Natural killer cell treated with Interleukin-12 subunit alpha and Interleukin-12 subunit beta and Interleukin-15 and Interleukin-18, amount 100 ng/mL, for 72 hours (primary cell): ENCODE data around the gene CEP128. TPM values are rescaled to one million over a fixed set of nuclear protein-coding genes. Genes with fewer than 3 reads are reported as not detected.

Experiments
- ATAC-seq, 2 donors: fragments of 150-1000 bp; cut with Tn5 transposase in 1 of 2; sonication (Bioruptor Pico), chemical (Tn5 transposase) in 1 of 2; 2 replicates each; pipeline ENCODE4 v1.10.0; 2021
- DNase-seq: peaks from one replicate; pipeline ENCODE4 v3.0.0; 2022; ENCODE audit warnings: low spot score
- H3K27ac Mint-ChIP-seq, 2 donors: 1 replicate in 1 of 2; 2 replicates in 1 of 2; pipeline ENCODE4 v1.8.0; 2022; ENCODE audit warnings: mixed read lengths in 2 of 2, mild to moderate bottlenecking in 1 of 2, moderate library complexity in 1 of 2
- H3K27me3 Mint-ChIP-seq, 2 donors: 1 replicate in 1 of 2; 2 replicates in 1 of 2; pipeline ENCODE4 v1.8.0; 2022; ENCODE audit warnings: mixed read lengths in 2 of 2
- H3K36me3 Mint-ChIP-seq: one replicate; pipeline ENCODE4 v1.8.0; 2022; ENCODE audit warnings: mixed read lengths
- H3K4me1 Mint-ChIP-seq, 2 donors: 1 replicate in 1 of 2; 2 replicates in 1 of 2; pipeline ENCODE4 v1.8.0; 2022; ENCODE audit warnings: low read depth in 2 of 2, mixed read lengths in 2 of 2, mild to moderate bottlenecking in 1 of 2
- H3K4me3 Mint-ChIP-seq: one replicate; pipeline ENCODE4 v1.8.0; 2022; ENCODE audit warnings: mixed read lengths
- H3K9me3 Mint-ChIP-seq: 2 replicates; pipeline ENCODE4 v1.8.0; 2022; ENCODE audit warnings: mixed read lengths
- total RNA-seq, 2 donors: library from RNA; stranded (reverse); gene quantifications; one replicate each; pipeline ENCODE4 v1.2.3, GENCODE V29; 2022

Gene CEP128
- total RNA-seq, 2 donors from 2014 or later, result 18.1 to 42.2 TPM

DNA sequence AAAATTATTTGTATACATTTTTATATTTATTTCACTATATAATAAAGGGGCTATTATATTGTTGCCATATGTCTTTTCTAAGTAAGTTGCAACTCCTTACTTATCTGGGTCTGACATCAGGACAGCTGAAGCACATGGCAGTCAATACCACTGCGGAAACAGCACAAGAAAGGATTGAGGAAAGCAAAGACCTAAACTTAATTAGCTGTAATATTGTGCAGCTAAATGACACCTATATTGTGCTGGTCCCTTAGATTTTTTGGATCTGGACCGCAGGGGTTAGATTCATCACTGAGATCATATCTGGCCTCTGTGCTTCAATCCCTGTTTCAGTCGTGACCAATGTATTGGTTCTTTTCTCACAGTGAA lies 370.6 kb downstream of the CEP128 start:
- no peak for ATAC-seq
- Mint-ChIP-seq H3K4me1 (peaks cover 0 to 9% of the 10 kb centered on the region in 2 donors), H3K4me3 (no peak overlapping the region), H3K27me3 (no peaks in the 10 kb centered on the region), H3K27ac (no peak overlapping the region), H3K36me3 (no peaks in the 10 kb centered on the region), H3K9me3 (peaks cover 3% of the 10 kb centered on the region)
- no peak for DNase-seq

DNA sequence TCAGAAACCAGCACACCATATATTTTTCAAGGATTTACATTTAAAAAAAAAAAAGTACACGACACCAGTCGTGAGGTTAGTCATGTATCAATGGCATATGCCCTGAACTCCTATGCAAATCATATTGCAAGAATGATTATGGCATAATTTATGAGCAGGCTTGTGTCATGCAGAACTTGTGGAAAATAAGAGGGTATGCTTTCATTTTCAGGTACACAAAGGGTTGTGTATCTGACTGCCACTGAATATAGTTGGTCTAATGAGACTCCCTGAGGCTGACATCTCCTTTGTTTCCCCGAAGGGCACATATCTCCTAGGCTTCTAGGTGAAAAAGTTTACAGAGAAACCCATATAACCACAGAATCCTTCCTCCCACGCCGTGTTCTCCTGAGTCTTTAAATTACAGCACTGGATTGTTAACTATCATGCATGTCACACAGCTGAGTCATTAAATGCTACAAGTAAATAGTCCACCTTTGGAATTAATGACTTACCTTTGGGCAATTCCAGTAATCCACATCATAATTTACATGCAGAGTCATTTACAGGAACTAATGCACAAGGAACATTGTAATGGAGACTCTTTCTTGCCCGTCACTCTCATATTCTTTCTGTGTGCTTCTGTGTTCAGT lies 373.5 kb downstream of the CEP128 start:
- no peak for ATAC-seq
- H3K27me3 Mint-ChIP-seq, result no peaks in the 10 kb centered on the region
- peaks cover 3% of the 10 kb centered on the region for H3K9me3 Mint-ChIP-seq
- no peak overlapping the region for H3K27ac Mint-ChIP-seq
- no peak for DNase-seq
- peaks cover 0 to 9% of the 10 kb centered on the region in 2 donors for H3K4me1 Mint-ChIP-seq
- H3K36me3 Mint-ChIP-seq, result no peaks in the 10 kb centered on the region
- H3K4me3 Mint-ChIP-seq, result no peak overlapping the region

DNA sequence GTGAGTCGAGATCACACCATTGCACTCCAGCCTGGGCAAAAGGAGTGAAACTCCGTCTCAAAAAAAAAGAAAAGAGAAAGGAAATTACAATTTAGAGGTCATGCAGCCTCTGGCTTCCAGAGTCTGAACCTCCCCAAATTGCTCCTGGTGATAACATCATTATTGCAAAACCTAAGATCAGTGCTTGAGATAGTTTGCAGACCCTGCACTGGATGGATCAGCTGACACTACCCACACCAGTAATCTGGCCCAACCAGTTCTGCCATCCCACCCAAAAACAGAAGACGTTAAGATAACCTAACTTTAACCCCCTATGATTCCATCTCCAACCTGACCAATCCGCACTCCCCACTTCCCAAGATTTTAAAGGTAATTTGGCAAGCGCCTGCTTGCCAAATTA lies 376.5 kb downstream of the CEP128 start:
- H3K27ac Mint-ChIP-seq, result no peak overlapping the region
- no peak overlapping the region for H3K4me3 Mint-ChIP-seq
- peaks cover 3% of the 10 kb centered on the region for H3K9me3 Mint-ChIP-seq
- no peaks in the 10 kb centered on the region for H3K36me3 Mint-ChIP-seq
- DNase-seq, result no peak
- H3K4me1 Mint-ChIP-seq, result peaks cover 0 to 9% of the 10 kb centered on the region in 2 donors
- no peaks in the 10 kb centered on the region for H3K27me3 Mint-ChIP-seq
- no peak for ATAC-seq

DNA sequence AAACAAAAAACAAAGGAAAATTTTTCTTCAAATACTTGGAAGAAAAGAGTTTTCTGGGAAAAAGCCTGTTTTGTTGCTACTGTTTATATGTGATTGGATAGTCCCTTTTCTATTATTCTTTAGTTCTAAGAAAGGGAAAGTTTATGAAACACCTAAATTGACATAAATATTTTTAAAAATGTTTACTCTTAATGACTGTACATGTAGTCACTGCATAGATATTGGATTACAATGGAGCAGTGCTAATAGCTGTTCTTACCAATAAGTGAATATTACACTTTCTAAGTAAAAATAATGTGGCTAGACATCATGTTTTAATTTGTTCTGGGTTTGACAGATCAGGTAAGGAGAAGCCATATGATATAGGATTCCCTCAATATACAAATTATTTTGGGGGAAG lies 377.5 kb downstream of the CEP128 start:
- DNase-seq, result no peak
- H3K36me3 Mint-ChIP-seq, result no peaks in the 10 kb centered on the region

DNA sequence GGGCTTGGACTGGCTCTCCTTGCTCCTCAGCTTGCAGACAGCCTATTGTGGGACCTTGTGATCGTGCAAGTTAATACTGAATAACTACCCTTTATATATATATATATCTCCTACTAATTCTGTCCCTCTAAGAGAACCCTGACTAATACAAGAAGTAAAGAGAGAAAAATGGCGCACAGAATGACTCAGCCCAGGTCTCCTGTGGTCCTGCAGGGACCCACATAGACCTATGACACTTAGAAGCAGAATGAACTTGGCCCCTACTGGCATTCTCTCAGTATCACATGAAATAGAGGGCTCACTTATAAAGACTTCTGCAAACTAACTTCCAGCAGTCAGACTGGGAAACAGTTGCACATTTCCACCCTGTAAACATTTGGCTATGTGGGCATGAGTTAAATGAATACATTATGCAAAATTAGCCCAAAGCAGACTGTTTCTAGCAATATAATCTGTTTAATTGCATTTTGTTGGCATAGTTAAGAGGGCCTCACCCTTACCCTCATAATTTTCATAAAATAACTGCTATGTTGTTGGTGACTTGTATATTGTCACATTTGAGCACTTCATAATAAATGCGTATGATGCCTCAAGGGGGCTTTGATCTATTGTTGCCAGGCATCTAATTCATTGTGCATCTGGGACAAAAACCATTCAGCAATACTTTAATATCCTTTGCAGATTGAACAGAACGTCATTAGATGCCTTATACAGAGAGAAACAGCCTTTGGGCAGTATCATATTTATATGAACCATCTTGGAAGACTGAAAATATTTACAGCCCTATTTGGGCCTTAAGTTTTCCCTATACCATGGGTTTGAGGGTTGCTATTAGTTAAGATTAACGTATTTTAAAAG lies 380.5 kb downstream of the CEP128 start:
- ATAC-seq, result peak in 1 of 2 donors; percentile 83
- no peaks in the 10 kb centered on the region for H3K4me1 Mint-ChIP-seq
- no peak overlapping the region for H3K4me3 Mint-ChIP-seq

More for the DNA sequence above, 377.5 kb downstream of the CEP128 start:
- Mint-ChIP-seq H3K4me1 (peaks cover 0 to 9% of the 10 kb centered on the region in 2 donors), H3K27ac (no peak overlapping the region), H3K27me3 (no peaks in the 10 kb centered on the region), H3K4me3 (no peak overlapping the region), H3K9me3 (peaks cover 3% of the 10 kb centered on the region)
- no peak for ATAC-seq

DNA sequence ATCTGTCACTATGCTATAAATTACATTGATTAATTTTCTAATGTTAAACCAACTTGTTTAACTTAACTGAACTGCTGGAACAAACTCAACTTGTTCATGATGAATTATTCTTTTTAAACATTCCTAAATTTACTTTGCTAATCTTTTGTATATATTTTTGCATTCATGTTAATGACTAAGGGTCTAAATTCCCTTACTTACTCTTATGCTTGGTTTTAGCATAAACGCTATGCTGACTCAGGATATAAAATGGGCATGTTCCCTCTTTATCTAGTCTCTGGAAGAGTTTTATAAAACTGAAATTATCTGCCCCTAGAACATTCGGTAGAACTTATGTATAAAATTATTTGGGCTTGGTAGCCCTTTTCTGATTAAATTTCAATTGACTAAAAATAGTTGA lies 387.4 kb downstream of the CEP128 start:
- Mint-ChIP-seq H3K4me1 (no peaks in the 10 kb centered on the region), H3K9me3 (peaks cover 2% of the 10 kb centered on the region), H3K4me3 (no peak overlapping the region), H3K27me3 (no peaks in the 10 kb centered on the region), H3K27ac (no peak overlapping the region), H3K36me3 (no peaks in the 10 kb centered on the region)
- DNase-seq (no peak), ATAC-seq (no peak)

More for the DNA sequence above, 380.5 kb downstream of the CEP128 start:
- DNase-seq, result no peak
- Mint-ChIP-seq H3K27me3 (no peaks in the 10 kb centered on the region), H3K27ac (no peak overlapping the region), H3K9me3 (no peaks in the 10 kb centered on the region), H3K36me3 (no peaks in the 10 kb centered on the region)

DNA sequence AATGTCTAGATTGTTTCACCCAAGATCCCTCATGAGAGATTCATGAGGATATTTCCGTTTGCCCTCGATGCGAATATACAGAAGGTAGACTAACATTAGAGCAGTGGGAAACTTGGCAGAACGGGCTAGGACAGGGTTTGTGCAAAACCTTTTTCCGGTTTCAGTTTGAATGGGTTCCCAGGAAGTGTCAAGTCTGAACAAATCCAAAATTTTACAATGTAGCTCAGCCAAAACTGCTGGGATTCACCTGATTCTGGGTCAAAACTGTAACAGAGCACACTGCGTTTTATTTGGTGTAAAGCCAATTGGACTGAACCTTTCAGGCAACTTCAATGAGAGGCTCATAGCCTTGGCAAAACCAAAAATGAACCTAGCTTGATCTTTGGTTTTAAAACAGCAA lies 392.4 kb downstream of the CEP128 start:
- Mint-ChIP-seq H3K27me3 (no peaks in the 10 kb centered on the region), H3K36me3 (no peaks in the 10 kb centered on the region), H3K9me3 (peaks cover 3% of the 10 kb centered on the region), H3K27ac (no peak overlapping the region), H3K4me3 (no peak overlapping the region), H3K4me1 (no peaks in the 10 kb centered on the region)
- DNase-seq (no peak), ATAC-seq (no peak)

DNA sequence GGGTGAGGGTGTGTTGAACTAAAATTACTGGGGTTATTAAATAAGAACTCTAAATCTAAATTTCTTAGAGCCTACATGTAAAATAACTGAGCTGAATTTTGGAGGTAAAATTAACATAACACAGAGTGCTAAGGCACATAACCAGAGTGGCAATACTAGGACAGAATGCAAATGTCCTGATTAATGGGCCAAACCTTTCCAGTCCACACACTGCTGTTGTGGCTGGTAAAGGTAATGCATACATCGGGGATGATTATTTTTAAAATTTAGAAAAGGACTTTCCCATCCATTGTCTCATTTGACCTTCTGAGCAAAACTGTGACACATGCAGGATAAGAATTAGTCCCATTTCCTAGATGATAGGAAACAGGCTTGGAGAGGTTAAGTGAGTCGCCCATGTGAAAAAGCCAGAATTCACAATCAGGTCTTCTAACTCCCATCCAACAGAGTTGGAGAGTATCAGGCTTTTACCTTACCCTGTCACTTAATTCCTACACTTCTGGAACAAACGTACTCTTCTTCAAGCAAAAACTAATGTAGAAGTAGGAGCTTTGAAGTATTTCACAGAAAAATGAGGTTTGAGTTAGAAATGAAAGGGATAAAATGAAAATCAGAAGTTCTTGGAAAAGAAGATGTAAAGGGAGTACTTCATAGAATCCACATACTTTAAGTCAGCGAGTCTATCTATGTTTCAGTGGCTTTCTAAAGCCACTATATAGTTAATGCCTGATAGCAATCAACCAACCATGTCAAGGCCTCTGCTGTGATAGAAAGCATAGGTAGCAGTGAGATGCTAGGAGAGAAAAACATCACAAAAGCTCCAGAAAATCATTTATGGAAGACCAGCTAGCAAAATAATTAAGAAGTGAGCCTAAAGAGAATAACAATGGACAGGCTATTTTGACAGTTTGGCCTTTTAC lies 395.3 kb downstream of the CEP128 start:
- Mint-ChIP-seq H3K4me1 (no peaks in the 10 kb centered on the region), H3K9me3 (peaks cover 8% of the 10 kb centered on the region), H3K4me3 (no peak overlapping the region), H3K36me3 (peaks cover 5% of the 10 kb centered on the region), H3K27ac (no peak overlapping the region), H3K27me3 (no peaks in the 10 kb centered on the region)
- ATAC-seq, result no peak
- DNase-seq, result no peak

DNA sequence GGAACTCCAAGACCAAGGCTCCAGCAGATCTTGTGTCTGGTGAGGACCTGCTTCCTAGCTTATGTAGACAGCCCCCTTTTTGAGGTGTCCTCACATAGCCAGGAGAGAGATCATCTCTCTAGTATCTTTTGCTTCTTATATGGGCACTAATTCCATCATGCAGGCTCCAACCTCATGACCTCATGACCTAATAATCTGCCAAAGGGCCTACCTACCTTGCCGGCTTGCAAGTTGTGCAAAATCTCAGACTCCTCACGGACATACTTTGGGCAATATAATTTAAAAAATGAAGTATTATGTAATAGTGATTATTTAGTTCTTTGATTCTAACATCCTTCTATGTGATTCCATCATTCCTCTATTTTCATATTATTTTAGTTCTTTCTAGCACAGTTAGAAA lies 397.2 kb downstream of the CEP128 start:
- H3K4me1 Mint-ChIP-seq, result no peaks in the 10 kb centered on the region
- H3K36me3 Mint-ChIP-seq, result peaks cover 6% of the 10 kb centered on the region
- peaks cover 11% of the 10 kb centered on the region for H3K9me3 Mint-ChIP-seq
- H3K27ac Mint-ChIP-seq, result no peak overlapping the region
- H3K27me3 Mint-ChIP-seq, result no peaks in the 10 kb centered on the region
- H3K4me3 Mint-ChIP-seq, result no peak overlapping the region
- ATAC-seq, result no peak
- DNase-seq, result no peak

DNA sequence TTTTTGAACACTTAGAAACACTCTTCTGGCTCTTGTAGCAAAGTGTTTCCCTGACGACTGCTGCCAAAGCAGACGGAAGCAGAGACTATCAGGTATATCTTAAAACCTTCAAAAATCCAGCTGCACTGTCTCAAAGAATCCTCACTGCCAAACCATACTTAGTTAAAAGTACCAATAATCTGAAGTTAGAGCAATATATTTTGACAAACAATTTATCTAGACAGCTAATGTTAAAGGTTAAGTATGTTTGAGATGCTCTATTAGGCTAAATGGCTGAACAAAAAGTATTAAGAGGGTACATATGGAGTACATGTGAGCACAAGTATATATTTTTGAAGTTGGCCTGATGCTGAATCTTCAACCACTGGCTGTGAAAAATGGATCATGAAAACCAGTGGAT lies 398.3 kb downstream of the CEP128 start:
- H3K4me1 Mint-ChIP-seq, result no peaks in the 10 kb centered on the region
- H3K27me3 Mint-ChIP-seq, result no peaks in the 10 kb centered on the region
- DNase-seq, result no peak
- no peak overlapping the region for H3K4me3 Mint-ChIP-seq
- no peak overlapping the region for H3K27ac Mint-ChIP-seq
- peaks cover 15% of the 10 kb centered on the region for H3K9me3 Mint-ChIP-seq
- peaks cover 12% of the 10 kb centered on the region for H3K36me3 Mint-ChIP-seq
- ATAC-seq, result no peak

DNA sequence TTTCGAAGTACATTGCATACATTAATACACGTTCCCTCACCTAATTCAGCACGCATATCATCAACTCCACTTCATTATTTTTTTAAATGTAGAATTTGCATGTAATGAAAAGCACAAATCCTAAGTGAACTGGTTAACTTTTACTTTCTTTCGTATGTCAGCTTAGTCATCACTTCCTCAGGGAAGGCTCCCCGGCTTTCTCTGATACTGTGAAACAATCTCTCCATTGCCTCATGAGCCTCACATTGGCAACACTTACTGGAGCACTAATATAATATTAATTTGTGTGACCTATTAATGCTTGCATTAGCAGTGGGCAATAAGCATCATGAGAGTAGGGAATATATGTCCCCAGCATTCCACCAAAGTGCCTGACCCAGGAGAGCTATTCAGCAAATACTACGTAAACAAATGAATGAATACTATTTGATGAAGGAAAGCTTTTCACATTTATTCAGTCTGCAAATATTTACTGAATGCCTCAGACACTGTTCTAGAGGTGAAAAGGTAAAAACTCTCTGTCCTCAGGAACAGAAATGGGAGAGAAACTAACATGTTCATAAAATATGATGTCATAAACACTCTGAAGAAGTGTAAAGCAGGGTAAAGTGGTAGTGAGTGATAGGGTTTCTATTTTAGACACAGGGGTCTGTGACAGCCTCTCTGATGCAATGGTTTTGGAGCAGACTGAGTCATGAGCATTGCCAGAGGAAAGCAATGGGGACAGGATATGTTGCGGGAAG lies 402.7 kb downstream of the CEP128 start:
- ATAC-seq, result no peak
- Mint-ChIP-seq H3K4me3 (no peak overlapping the region), H3K9me3 (peaks cover 12% of the 10 kb centered on the region), H3K36me3 (peaks cover 12% of the 10 kb centered on the region), H3K27ac (no peak overlapping the region), H3K4me1 (no peaks in the 10 kb centered on the region), H3K27me3 (no peaks in the 10 kb centered on the region)
- no peak for DNase-seq

DNA sequence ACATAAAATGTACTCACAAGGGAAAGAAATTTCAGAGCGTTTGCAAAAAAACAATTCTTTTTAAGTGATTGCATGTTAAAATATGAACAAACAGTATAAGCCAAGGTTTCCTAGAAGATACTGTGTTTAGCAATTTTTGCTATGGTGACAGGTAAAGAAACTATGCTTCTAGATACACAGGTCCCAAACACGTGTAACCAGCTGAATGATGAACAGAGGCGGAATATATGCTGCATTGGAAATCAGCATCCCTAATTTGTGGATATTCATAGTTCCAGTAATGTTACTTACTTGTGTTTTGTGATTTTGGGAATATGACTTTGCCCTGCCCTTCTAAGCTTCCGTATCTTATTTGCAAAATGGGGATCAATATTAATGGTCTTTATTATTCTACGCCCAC lies 403.9 kb downstream of the CEP128 start:
- no peaks in the 10 kb centered on the region for H3K27me3 Mint-ChIP-seq
- no peak for ATAC-seq
- H3K27ac Mint-ChIP-seq, result no peak overlapping the region
- peaks cover 12% of the 10 kb centered on the region for H3K36me3 Mint-ChIP-seq
- H3K4me1 Mint-ChIP-seq, result no peaks in the 10 kb centered on the region
- no peak overlapping the region for H3K4me3 Mint-ChIP-seq
- DNase-seq, result no peak
- peaks cover 12% of the 10 kb centered on the region for H3K9me3 Mint-ChIP-seq

DNA sequence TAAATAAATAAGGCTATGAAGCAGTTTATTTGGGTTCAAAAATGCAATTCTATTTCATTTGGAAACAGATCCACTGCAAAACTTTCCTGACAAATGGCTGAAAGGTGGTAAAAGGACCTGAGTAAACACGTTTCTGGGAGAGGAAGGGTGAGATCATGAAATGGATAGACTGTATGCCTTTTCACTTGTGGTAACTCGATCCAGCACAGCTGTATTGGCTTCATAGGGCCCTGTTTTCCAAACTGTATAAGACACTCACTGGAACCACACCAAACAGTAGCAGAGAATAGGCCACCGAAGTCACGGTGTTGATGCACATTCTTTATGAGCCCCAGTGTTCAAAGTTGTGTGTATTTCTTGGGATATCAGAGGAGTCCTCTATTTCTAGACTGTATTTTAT lies 405.1 kb downstream of the CEP128 start:
- ATAC-seq, result no peak
- Mint-ChIP-seq H3K36me3 (peaks cover 8% of the 10 kb centered on the region), H3K27me3 (no peaks in the 10 kb centered on the region), H3K9me3 (peaks cover 8% of the 10 kb centered on the region), H3K4me1 (no peaks in the 10 kb centered on the region), H3K27ac (no peak overlapping the region), H3K4me3 (no peak overlapping the region)
- DNase-seq, result no peak
